ENCODE measurements around the gene RGS19.
"Not testable (repeated sequence)": the region's sequence is repeated elsewhere in the genome, so short reads cannot be mapped to it uniquely, and the experiment has no call there.

RGS19 gene, protein sequence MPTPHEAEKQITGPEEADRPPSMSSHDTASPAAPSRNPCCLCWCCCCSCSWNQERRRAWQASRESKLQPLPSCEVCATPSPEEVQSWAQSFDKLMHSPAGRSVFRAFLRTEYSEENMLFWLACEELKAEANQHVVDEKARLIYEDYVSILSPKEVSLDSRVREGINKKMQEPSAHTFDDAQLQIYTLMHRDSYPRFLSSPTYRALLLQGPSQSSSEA

DNA sequence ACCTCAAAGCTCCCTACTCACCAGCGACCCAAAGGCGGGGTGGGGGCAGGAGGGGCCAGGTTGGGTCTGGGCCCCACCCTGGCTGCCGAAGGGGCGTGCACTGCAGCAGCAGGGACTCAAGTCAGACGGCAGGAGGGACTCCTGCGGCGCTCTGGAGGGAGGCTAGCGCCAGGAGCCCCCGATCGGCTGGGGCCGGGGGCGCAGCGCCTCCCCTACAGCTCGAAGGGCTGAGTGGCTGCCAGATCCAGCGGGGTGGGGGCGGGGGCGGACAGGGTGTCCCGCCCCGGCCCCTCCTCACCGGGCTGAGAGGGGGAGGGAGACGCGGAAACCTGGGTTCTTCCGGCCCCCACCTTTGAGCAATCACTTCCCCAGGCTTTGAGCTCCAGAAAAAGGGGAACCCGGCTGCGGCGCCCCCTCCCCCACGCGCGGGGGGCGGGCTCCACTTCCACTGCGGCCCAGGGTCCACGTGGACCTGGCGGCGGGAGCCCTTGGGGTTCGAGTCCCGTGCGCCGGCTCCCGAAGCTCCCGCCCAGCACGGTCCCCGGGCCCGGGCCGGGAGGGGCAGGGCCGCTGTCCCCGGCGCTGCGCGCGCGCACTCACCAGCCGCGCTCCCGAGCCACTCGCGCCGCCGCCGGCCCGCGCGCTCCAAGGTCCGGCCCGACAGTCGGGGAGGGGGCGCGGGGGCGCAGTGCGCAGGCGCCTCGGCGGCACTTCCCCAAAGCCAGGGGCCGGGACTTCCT is at the start of gene RGS19:
RGS19 (minus strand) TSS at position 246 of the 740 bp plus-strand sequence. CDS start 2,632 bp downstream, outside the sequence.
- peak; percentile 92 for FAIRE-seq
- peak; percentile 88 for DNase-seq (ENCODE audit: insufficient read length, low spot score)

DNA sequence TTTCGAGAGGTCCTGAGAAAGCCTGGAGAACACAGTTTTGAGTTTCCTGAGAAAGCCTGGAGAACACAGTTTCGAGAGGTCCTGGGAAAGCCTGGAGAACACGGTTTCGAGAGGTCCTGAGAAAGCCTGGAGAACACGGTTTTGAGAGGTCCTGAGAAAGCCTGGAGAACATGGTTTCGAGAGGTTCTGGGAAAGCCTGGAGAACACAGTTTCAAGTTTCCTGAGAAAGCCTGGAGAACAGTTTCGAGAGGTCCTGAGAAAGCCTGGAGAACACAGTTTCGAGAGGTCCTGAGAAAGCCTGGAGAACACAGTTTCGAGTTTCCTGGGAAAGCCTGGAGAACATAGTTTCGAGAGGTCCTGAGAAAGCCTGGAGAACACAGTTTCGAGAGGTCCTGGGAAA is 44.2 kb upstream of the RGS19 start:
- DNase-seq (ENCODE audit: insufficient read length, low spot score); FAIRE-seq: not testable (repeated sequence)

DNA sequence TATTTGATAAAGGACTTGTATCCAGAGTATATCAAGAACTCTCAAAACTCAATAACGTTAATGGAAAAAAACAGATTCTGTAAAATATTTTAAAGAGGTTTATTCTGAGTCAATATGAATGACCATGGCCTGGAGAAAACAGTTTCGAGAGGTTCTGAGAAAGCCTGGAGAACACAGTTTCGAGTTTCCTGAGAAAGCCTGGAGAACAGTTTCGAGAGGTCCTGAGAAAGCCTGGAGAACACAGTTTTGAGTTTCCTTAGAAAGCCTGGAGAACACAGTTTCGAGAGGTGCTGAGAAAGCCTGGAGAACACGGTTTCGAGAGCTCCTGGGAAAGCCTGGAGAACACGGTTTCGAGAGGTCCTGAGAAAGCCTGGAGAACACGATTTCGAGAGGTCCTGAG is 43.6 kb upstream of the RGS19 start:
- not testable (repeated sequence) for FAIRE-seq

DNA sequence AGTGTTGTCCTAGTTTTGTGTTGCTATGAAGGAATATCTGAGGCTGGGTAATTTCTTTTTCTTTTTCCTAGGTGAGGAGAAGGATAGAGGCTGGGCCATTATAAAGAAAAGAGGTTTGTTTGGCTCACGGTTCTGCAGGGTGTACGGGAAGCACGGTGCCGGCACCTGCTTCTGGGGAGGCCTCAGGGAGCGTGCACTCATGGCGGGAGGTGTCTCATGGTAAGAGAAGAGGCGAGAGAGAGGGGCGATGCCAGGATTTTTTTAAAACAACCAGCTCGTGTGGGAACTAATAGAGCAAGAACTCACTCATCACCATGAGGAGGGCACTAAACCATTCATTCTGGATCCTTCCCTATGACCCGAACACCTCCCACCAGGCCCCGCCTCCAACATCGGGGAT is 42.3 kb upstream of the RGS19 start:
- DNase-seq (ENCODE audit: insufficient read length, low spot score) (no peak), FAIRE-seq (no peak)

More for the DNA sequence above, 43.6 kb upstream of the RGS19 start:
- not testable (repeated sequence) for DNase-seq (ENCODE audit: insufficient read length, low spot score)

DNA sequence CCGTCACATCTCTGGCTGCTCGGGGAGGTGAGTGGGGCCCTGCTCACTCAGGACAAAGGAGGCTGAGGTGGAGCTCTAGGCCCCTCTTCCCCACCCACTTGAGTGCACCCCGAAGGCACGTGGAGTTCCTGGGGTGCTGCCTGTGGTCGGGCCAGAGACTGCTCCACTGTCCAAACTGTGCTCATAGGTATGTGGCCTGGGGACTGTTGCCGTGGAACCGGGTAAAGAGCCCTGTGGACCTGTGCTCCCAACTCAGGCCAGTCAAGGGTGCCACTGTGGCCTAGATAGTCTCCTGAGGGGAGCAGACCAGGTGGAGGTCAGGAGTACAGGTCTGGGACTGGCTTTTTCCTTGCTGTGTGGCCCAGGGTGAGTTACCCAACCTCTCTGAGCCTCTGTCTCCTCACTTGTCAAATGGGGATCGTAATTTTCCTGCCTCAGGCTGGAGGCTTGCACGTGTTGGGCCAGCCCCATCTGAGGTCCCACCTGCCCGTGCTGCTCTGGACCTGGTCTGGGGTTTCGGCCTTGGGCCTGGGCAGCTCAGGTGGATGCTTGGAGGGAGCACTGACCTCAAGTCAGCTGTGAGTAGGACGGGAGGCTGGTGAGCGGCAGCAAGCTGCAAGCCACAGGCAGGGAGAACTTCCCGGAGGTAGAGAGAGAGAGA is 40.5 kb upstream of the RGS19 start:
- no peak for DNase-seq (ENCODE audit: insufficient read length, low spot score)
- FAIRE-seq, result no peak

DNA sequence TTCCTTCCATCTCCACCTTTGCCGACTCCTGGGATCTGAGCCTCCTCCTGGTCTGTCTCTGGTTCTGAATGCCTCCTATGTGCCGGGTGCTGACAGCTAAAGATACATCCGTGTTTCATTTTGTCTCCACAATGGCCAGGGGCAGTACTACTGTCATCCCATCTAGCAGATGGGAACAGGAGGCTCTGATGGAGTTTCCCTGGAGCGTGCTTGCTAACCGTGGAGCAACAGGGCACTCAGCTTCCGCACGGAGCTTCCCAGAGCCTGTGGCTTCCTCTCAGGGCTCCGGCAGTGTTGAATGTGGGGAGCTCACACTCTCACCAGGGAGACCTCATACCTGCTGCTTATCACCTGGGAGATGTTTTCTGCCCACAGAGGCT is 40.0 kb upstream of the RGS19 start:
- no peak for DNase-seq (ENCODE audit: insufficient read length, low spot score)
- no peak for FAIRE-seq

DNA sequence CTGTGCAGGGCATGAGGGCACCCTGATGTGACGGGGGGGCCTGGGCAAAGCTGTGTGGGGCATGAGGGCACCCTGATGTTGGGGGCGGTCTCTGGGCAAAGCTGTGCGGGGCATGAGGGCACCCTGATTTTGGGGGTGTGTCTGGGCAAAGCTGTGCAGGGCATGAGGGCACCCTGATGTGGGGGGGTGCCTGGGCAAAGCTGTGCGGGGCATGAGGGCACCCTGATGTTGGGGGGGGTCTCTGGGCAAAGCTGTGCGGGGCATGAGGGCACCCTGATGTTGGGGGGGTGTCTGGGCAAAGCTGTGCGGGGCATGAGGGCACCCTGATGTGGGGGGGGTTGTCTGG is 38.1 kb upstream of the RGS19 start:
- not testable (repeated sequence) for FAIRE-seq; DNase-seq (ENCODE audit: insufficient read length, low spot score)

DNA sequence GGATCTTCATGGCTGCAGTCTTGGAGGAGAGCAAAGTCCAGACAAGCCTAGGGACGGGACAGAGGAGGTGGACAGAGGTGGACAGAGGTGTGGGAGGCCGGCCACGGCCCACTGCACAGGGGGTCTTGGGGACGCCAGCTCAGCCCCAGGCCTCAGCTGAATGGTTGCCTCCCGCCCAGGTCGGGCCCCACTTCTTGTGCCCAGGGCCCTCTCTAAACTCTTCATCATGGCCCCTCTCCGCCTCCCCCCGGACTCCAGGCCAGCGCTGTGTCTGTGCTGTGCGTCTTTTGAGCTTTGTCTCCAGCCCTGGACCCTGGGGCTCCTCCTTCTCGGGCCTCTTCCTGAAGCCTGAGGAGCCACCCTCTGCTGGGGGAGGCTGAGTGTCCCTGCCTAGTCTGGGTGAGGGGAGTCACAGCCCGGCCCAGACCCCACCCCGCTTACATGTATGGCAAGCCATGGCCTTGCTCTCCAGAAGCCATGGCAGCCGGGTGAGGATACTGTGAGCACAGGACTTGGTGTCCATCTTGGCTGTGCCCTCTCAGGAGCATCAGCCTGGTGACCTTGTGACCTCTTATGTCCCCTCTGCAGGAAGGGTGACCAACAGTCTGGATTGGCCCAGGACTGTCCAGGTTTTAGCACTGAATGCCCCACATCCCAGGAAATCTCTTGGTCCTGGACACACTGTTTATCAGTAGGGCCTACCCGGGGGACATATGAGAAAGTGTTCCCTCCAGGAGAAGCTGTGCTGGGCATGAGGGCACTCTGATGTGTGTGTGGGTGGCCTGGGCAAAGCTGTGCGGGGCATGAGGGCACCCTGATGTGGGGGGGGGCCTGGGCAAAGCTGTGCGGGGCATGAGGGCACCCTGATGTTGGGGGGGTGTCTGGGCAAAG is 37.5 kb upstream of the RGS19 start:
- FAIRE-seq, result no peak
- DNase-seq (ENCODE audit: insufficient read length, low spot score), result no peak

DNA sequence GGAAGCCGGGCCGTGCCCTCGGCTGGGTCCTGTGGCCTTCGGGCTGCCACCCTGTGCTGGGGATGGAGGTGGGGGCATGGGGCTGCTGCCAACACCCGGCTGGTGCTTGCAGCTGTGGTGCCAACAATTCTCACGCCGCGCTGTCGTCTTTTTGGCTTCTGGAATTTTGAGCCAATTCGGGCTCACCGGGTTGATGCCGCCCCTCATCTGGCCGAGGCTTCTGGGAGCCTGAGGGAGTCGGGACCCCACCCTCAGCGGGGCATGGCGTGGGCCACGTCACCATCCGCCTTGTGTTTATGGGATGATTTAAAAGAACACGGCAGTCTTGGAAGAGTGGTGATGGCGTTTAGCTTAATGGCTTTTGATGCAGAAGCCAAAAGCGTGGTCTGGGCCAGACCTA is 36.7 kb upstream of the RGS19 start:
- DNase-seq (ENCODE audit: insufficient read length, low spot score) (no peak), FAIRE-seq (no peak)

DNA sequence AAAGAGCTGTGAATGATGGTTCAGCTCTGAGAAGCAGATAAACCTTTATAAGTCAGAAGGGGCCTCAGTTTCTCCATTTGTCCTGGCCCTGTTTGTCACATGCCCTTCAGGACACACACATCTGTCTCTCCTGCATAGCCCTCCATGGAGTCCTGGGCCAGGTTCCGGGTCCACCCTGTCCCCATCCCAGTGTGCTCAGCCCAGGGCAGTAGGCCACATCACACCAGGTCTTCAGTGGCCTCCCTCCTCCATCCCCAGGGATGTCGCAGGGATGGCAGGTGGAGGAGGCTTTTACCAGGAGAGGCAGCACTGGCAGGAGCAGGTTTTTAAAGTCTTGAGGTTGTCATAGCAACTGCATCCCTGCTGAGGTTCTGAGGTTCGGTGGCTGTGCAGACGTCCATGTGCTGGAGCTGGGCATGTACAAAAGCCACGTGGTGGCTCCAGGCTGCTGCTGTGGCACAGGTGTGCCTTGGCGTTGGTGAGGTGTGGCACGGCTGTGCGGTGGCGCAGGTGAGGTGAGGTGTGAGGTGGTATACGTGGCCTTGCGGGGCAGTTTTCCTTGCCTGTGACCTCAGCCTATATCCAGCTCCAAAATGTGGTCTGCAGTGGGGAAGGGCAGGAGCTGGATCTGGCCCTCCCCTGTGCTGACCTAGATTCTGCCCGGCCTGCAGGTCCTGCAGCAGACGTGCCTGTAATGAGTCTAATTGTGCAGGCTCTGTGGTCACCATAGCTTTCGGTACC is 36.0 kb upstream of the RGS19 start:
- no peak for DNase-seq (ENCODE audit: insufficient read length, low spot score)

DNA sequence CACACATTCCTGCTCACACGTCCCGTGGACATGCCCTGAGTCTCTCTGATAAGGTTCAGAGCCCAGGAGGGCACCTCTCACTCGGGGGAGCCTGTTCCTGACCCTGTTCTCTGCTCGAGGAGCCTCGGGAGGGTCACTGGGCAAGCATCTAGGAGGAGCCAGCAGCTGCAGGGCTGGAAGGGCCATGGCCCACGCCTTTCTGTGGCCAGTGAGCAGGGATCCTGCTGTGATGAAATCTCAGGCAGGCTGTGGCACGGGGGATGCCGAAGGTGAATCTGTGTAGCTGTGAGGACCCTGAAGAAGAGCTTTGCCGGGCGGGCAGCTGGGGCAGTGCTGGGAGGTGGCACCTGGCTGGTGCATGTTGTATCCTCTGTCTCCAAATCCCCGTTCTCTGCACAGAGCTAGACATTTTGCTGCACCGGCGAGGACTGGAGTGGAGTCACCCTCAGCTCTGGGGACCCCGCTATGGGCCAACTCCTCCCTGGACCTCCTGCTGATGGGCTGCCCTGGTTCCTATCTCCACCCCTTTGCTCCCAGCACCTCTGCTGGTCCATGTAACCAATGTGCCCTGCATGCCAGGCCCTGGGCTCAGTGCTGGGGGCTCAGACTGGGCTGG is 35.1 kb upstream of the RGS19 start:
- no peak for FAIRE-seq
- no peak for DNase-seq (ENCODE audit: insufficient read length, low spot score)

More for the DNA sequence above, 36.0 kb upstream of the RGS19 start:
- no peak for FAIRE-seq

DNA sequence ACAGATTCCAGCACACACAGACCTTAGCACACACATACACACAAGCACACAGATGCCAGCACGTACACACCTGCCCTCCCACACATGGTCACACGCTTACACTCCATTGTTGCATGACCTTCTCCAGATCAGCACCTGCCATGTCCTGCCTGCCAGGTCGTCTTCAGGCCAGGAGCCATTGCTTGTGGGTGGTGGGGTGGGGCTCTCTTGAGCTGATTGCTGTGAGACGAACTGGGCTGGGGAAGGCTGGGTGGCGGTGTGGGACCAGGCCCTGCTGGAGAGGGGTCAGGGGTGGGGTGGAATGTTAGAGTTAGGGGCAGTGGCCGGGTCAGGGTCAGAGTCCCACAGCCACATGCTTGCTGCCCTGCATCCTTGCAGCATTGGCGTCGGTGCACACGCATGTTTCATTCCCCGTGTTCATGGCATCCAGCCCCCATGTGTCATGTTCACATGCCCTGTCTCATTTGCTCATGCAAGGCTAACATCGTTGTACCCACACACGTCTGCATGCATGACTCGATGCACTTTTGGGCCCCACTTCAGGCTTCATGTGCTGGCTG is 34.6 kb upstream of the RGS19 start:
- FAIRE-seq, result no peak
- no peak for DNase-seq (ENCODE audit: insufficient read length, low spot score)

DNA sequence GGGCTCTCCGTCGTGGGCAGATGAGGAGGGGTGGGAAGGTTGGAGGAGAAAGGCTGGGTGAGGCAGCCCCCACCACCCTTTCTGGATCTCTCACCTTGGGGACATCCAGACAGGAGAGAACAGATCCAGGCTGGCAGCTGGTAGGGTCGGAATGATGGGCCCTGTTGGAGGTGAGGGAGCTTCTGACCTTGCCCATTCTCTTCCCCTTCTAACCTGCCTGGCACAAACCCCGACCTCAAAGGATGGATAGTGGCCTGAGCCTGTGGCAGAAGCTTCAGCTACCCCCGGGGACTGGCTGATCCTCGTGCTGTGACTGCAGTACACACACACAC is 34.1 kb upstream of the RGS19 start:
- no peak for FAIRE-seq
- no peak for DNase-seq (ENCODE audit: insufficient read length, low spot score)

DNA sequence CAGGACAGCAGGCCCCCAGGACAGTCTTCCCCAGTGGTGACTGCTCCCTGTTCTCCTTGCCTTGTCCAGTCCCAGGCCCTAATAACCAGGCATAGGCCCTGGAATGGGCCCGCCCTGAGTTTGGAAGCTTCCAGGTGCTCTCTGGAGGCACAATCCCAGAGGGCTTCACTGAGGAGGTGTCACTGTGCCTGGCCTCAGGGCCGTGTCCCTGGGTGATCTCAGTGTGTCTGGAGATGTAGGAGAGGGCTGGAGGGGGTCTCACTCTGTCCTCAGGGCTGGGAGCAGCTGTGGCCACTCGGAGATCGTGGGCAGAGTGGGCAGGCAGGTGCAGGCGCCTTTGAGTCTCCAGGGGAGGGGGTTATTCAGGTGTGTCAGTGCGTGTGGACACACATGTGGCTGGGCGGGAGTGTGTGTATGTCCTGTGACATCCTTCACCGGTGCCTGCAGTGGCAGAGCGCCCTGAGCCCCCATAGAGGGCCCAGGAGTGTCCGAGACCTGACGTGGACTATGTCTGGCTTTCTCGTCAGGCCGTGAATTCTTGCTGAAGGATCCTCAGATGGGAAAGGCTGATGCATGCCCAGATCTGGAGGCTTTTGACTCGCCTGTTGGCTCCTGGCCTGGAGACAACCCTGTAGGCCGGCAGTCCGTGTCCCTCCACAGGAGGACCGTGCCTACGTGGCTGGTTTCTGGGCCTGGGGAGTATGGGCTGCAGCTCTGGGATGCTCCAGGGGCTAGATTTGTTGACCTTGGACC is 33.5 kb upstream of the RGS19 start:
- DNase-seq (ENCODE audit: insufficient read length, low spot score) (no peak), FAIRE-seq (no peak)

DNA sequence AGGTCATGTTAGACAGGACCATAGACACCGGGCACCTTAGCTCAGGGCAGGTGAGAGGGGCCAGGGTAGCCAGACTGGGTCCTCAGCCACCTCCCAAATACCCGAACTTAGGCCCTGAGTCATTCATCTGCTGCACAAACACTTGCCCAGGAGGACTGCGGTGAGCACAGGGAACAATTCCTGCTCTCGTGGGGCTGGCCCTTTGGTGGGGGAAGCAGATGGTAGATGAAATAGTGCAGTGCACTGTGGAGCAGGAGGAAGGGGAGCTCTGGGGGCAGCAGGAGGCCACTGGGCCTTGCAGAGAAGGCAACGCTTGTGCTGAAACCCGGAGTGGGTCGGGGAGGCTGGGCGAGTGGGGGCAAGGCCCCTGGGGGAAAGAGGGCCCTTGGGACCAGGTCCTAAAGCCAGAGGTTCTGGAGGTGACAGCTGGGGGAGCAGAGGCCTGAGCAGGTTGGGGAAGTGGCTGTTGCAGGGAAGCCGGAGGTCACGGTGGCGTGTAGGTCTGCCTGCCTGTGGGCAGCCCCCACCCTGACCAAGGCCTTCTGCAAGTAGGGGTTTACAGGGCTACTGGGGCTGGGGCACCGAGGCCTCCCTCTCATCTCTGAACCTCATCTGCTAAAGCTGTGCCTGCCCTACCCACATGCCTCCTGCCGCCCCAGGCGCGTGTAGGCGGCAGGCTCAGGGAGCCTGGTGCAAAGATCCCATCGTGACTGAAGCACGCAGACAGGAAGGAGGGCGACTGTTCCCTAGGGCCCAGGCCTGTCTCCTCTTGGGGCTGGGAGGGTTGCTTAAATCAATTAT is 32.7 kb upstream of the RGS19 start:
- no peak for FAIRE-seq

DNA sequence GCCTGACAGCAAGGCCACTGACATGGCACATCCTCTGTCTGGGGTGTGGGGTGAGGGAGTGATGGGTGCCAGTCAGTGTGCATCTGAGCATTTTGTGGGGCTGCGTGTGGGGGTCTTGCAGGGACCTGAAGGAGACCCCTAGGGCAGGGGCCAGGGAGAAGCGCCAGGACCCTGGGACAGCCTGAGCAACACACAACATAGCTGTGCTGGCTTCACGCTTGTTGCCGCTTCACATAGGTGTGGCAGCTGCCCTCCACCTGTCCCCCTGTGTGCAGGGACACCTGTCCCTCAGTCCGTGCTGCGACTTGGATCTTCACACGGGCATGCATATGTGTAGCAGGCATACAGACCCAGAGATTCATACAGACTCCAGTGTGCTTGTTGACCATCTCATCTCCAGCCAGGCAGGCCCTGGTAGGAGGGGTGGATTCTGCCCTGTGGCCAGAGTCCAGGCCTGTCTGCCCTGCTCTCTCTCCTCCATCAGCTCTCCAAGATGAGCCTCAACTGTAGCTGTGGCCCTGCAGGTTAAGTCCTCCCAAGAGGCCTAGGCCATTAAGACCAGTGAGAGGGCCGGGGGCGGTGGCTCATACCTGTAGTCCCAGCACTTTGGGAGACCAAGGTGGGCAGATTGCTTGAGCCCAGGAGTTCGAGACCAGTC is 31.2 kb upstream of the RGS19 start:
- DNase-seq (ENCODE audit: insufficient read length, low spot score), result no peak
- no peak for FAIRE-seq

More for the DNA sequence above, 32.7 kb upstream of the RGS19 start:
- no peak for DNase-seq (ENCODE audit: insufficient read length, low spot score)

DNA sequence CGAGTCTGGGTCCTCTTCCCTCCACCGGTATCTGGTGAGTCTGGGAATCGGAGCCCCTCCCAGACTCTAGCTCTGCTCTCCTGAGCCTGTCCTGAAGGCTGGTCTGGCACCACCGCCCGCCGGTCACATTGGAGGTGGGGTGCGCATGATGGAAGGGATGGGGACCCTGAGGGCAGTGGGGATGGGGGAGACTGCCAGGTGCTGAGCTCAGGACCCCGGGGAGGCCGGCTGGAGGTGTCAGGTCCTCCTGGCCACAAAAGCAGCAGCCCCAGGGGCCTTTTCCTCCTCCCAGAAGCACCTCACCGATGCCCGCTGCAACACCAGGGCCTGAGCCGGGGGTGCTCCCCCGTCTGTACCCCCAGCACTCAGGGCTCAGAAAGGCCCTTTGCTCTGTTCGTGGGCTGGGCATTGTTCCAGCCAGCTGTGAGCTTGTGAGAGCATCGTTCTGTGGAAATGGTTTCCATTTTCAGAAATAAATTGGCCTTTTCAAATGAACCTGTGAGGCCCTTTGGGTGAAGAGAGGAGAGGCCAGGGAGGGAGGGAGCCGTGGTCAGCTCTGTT is 30.6 kb upstream of the RGS19 start:
- no peak for FAIRE-seq
- DNase-seq (ENCODE audit: insufficient read length, low spot score), result no peak

Measured in GM19239 (cell line).